GM12892 (cell line): ENCODE results near the gene MARCHF9.

Experiments used
- DNase-seq: peaks from one replicate; pipeline ENCODE4 v3.0.0; 2011; ENCODE audit not compliant: insufficient read length
- FAIRE-seq: peaks from 2 replicates; lab custom pipeline; 2011; peaks lifted over from hg19 to GRCh38; lab: Jason Lieb, UNC
- POLR2A ChIP-seq: IDR thresholded peaks from 2 replicates; pipeline ENCODE4 v1.6.1; 2011; ENCODE audit warnings: low read depth, low read length, control low read depth
- POLR2AphosphoS5 ChIP-seq: IDR thresholded peaks from 2 replicates; pipeline ENCODE4 v1.6.1; 2011; ENCODE audit warnings: low read depth, low read length, control low read depth
- TAF1 ChIP-seq: IDR thresholded peaks from 2 replicates; pipeline ENCODE4 v1.6.1; 2011; ENCODE audit warnings: low read depth, mild to moderate bottlenecking, control low read depth, low read length, borderline replicate concordance

Gene MARCHF9

GRCh38 chr12:57760347-57760982 lies 5.6 kb downstream of the MARCHF9 start:
- DNase-seq (no peak), FAIRE-seq (no peak)
- TF ChIP-seq TAF1 = no peak
- no peak for TF ChIP-seq POLR2A
- no peak for TF ChIP-seq POLR2AphosphoS5

DNA sequence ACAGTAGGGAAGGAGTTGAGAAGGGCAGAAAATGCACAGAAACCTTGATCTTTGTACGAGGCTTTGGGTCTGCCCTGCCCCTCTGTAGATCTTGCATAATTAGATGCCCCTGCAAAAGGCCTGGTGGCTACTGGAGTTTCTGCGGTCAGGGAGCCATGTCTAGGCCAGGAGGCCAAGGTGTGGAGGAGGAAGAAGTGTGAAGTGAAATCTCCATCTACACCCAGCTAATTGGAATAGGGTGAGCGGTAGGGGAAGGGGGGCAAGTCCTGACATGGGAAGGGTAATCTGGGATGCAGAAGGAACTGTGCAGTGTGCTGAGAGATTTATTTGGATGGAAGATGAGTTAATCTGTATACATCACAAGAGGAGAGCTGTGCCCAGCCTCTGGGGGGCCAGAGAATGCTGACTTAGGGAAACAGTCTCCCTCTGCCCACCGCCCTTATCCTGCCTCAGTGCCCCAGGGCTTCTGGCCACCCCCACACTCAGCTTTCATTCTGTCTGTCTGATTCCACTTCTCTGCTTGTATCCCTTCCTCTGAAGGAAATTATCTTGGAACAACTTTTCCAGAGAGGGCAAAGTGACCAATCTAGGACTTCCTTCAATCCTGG lies 6.6 kb downstream of the MARCHF9 start:
- FAIRE-seq (no peak), DNase-seq (no peak)
- TF ChIP-seq POLR2AphosphoS5 (no peak), POLR2A (no peak), TAF1 (no peak)

GRCh38 chr12:57762463-57762862 lies 7.6 kb downstream of the MARCHF9 start:
- DNase-seq = no peak
- FAIRE-seq = no peak
- TF ChIP-seq POLR2AphosphoS5 = no peak

DNA sequence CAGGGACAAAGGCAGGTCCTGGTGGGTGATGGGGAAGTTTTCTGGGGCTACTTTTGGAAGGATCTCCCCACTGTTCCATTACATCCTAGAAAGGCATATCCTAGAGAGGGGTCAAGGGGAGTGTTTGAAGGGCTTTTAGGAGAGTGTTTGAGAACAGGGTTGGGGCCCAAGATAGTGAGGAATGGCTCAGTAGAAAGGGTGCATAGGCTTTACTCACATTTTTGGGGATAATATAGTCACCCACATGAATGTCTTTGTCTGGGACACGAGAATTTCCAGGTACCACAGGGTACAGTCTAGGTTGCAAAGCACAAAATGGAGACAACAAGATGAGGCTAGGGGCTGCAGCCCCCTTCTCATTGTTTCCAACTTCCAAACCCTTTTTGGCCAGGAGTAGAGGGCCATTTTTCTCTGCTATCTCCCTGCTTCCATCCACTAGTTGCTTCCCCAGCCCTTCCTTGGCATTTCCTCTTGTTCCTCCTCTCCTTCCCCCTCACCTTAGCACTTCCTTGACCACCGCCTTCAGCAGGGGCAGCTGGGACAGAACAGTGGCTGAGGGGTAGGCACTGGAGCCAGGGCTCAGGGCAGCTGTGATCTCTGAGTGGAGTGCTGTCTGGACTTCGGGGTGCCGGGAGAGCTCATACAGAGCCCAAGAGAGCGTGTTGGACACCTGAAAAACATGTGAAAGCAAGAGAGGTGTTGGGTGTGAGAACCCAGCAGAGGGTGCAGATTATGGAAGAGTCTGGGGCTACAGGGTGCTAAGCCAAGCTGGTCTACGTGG lies 9.2 kb downstream of the MARCHF9 start:
- no peak for FAIRE-seq
- no peak for TF ChIP-seq POLR2A
- TF ChIP-seq TAF1 = no peak
- DNase-seq = no peak

GRCh38 chr12:57764662-57765002 lies 9.7 kb downstream of the MARCHF9 start:
- no peak for FAIRE-seq
- no peak for TF ChIP-seq TAF1
- TF ChIP-seq POLR2AphosphoS5 = no peak
- no peak for TF ChIP-seq POLR2A

DNA sequence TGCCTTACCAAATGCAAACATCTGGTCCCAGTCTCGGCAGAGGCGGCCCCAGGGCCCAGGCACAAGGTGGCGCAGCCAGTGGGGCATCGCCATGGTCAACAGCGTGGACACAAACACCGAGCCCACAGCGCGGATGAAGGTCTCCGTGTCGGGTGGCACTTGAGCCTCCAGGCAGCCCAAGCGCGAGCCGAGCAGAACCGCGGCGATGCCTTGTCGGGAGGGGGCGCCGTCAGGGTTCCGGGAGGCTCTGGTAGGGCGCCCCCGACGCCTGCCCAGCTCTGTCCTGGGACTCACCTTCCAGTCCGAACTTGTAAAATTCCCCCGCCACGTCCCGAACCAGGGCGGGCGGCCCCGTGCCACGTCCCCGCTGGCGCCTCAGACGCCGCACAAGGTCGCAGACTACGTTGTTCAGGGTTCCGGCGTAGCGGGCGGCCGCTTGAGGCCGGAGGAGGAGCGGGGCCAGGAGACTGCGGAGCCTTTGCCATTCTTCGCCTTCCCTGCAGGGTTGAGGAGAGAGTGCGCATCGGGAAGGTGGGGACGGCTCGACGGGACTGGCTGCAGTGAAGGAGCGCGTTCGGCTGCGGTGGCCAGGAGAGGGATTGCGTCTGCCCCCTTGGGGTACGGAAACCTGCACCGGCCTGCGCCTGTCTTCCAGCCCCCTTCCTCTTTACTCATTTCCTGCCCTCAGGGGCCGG lies 10.2 kb downstream of the MARCHF9 start:
- DNase-seq (peak; percentile 56), FAIRE-seq (peak; percentile 36)
- TF ChIP-seq POLR2AphosphoS5 (no peak), TAF1 (no peak), POLR2A (no peak; the same call in 1 of the 2 replicates)

More at GRCh38 chr12:57764662-57765002, 9.7 kb downstream of the MARCHF9 start:
- DNase-seq = no peak

GRCh38 chr12:57765698-57766463 lies 11.0 kb downstream of the MARCHF9 start:
- no peak for DNase-seq
- FAIRE-seq = no peak
- TF ChIP-seq TAF1 = no peak
- 0 out of 2 replicates have a peak, but pooled peaks have one; percentile 34 for TF ChIP-seq POLR2AphosphoS5
- TF ChIP-seq POLR2A = no peak; the same call in 1 of the 2 replicates

GRCh38 chr12:57766464-57767304 lies 11.8 kb downstream of the MARCHF9 start, which contains the start of gene CYP27B1:
CYP27B1 (minus strand) TSS chr12:57767078; CDS start chr12:57767041, 37 bp downstream.
- DNase-seq (no peak), FAIRE-seq (no peak)
- no peak for TF ChIP-seq POLR2AphosphoS5
- TF ChIP-seq POLR2A = no peak
- no peak for TF ChIP-seq TAF1

DNA sequence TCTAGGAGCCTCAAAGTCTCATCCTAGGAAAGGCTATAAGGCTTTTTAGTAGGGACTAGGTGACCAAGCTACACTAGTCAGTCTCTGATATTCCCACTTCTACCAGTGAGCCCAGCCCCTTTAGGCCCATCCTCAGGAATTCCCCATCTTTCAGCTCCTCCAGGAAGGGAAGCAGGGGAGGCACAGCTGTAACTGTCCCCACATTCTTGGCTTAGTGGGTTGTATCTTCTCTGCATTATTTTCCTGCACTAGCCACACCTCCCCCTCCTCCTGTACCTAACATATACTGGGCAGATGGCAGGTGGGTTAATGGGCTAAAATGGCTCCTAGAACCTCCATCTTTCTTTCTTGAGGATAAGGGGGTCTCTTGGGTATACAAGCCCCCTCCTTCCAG lies 12.4 kb downstream of the MARCHF9 start:
- FAIRE-seq (no peak), DNase-seq (no peak)
- TF ChIP-seq POLR2A (no peak), POLR2AphosphoS5 (no peak), TAF1 (no peak)

GRCh38 chr12:57767876-57768275 lies 13.0 kb downstream of the MARCHF9 start:
- no peak for FAIRE-seq
- no peak for DNase-seq
- TF ChIP-seq TAF1 (no peak), POLR2A (no peak)
